Gastrocnemius medialis (tissue), 4 donors: ENCODE results near the gene RXFP2. TPM values are rescaled to one million over a fixed set of nuclear protein-coding genes. Genes with fewer than 3 reads are reported as not detected.
A peak's percentile ranks its signal among the peaks of the same experiment; 100 is the strongest.

Experiments
- ATAC-seq, 2 donors: fragments of 150-250 bp; one replicate each; pipeline ENCODE4 v1.9.1; 2016
- DNase-seq, 2 donors: peaks; one replicate each; pipeline ENCODE4 v3.0.0-alpha.2; 2019
- H3K27ac ChIP-seq, 4 donors: fragments of 200-600 bp; sonication (generic); 1 replicate in 1 of 4; 2 replicates in 3 of 4; pipeline ENCODE4 v1.5.1; 2016 to 2018; ENCODE audit warnings: mild to moderate bottlenecking in 2 of 4, moderate library complexity in 1 of 4
- H3K27me3 ChIP-seq, 3 donors: fragments of 200-600 bp; sonication (generic) in 2 of 3; 1 replicate in 1 of 3; 2 replicates in 2 of 3; pipeline versions ENCODE4 v1.5.1 to v1.6.0; 2016 to 2019; ENCODE audit warnings: mild to moderate bottlenecking in 1 of 3, moderate library complexity in 1 of 3
- H3K36me3 ChIP-seq, 2 donors: fragments of 200-600 bp; sonication (generic) in 1 of 2; one replicate each; pipeline ENCODE4 v1.5.1; 2017 to 2018
- H3K4me1 ChIP-seq, 2 donors: fragments of 200-600 bp; sonication (generic) in 1 of 2; one replicate each; pipeline ENCODE4 v1.5.1; 2016 to 2017; ENCODE audit warnings: mild to moderate bottlenecking in 2 of 2
- H3K4me3 ChIP-seq, 4 donors: fragments of 200-600 bp; sonication (generic) in 3 of 4; 1 replicate in 1 of 4; 2 replicates in 3 of 4; pipeline ENCODE4 v1.5.1; 2016 to 2019; ENCODE audit warnings: mild to moderate bottlenecking in 2 of 4
- H3K9me3 ChIP-seq, 3 donors: fragments of 200-600 bp; sonication (generic) in 2 of 3; 1 replicate in 1 of 3; 2 replicates in 2 of 3; pipeline ENCODE4 v1.5.1; 2016 to 2019
- POLR2A ChIP-seq, 2 donors: fragments of 450-650 bp; IDR thresholded peaks; one replicate each; pipeline ENCODE4 v1.6.1; 2017; ENCODE audit warnings: antibody characterized with exemption in 2 of 2, mild to moderate bottlenecking in 2 of 2, moderate library complexity in 2 of 2
- in situ Hi-C, 4 donors: fragments of 200-750 bp; cut with MboI; loops; one replicate each; pipeline versions ENCODE4 v1.15.0 to v1.8.0; 2017; ENCODE audit warnings: low sequenced_read_pairs in 4 of 4
- intact Hi-C: fragments of 100-400 bp; cut with DNase I; formaldehyde crosslinking; loops from one replicate; pipeline ENCODE4 v1.15.1; 2023; ENCODE audit warnings: low total_unique reads
- total RNA-seq, 4 donors: library from RNA; depleted of rRNA; stranded (reverse); fragments of >200 nt; gene quantifications; one replicate each; pipeline versions ENCODE4 v1.1.0 to v1.2.3, GENCODE V29; 2016
- TF ChIP-seq, protein P1 (sequence below), 5 experiments: fragments of 450-650 bp in 3 of 5; fragments of 200-600 bp in 2 of 5; sonication (generic) in 2 of 5; IDR thresholded peaks in 4 of 5; conservative IDR thresholded peaks in 1 of 5; 1 replicate in 4 of 5; 2 replicates in 1 of 5; pipeline ENCODE4 v1.5.1; 2016 to 2019; ENCODE audit warnings: antibody characterized with exemption in 5 of 5, mild to moderate bottlenecking in 3 of 5, moderate library complexity in 3 of 5

The RXFP2 gene
- total RNA-seq, 4 donors from 2014 or later: 0.27 to 0.42 TPM; not detected in 2

- TF ChIP-seq, protein P1, sequence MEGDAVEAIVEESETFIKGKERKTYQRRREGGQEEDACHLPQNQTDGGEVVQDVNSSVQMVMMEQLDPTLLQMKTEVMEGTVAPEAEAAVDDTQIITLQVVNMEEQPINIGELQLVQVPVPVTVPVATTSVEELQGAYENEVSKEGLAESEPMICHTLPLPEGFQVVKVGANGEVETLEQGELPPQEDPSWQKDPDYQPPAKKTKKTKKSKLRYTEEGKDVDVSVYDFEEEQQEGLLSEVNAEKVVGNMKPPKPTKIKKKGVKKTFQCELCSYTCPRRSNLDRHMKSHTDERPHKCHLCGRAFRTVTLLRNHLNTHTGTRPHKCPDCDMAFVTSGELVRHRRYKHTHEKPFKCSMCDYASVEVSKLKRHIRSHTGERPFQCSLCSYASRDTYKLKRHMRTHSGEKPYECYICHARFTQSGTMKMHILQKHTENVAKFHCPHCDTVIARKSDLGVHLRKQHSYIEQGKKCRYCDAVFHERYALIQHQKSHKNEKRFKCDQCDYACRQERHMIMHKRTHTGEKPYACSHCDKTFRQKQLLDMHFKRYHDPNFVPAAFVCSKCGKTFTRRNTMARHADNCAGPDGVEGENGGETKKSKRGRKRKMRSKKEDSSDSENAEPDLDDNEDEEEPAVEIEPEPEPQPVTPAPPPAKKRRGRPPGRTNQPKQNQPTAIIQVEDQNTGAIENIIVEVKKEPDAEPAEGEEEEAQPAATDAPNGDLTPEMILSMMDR (IDR thresholded peaks at IDR 0.05 in 4 of 5, conservative IDR thresholded peaks at IDR 0.05 in 1 of 5): no peak
- TF ChIP-seq POLR2A (IDR thresholded peaks at IDR 0.05): no peak
- ATAC-seq (no peak), DNase-seq (no peak)
- no peaks in the 10 kb centered on the region for H3K9me3 ChIP-seq
- no peak overlapping the region for H3K4me3 ChIP-seq
- intact Hi-C loops: no loop called here
- no peak overlapping the region for H3K27ac ChIP-seq
- H3K27me3 ChIP-seq: no peaks in the 10 kb centered on the region
- H3K4me1 ChIP-seq: peaks cover 11 to 13% of the 10 kb centered on the region in 2 donors
- no peaks in the 10 kb centered on the region for H3K36me3 ChIP-seq
- in situ Hi-C loops: no loop called here
These were observed 103.7 kb downstream of the RXFP2 start for GRCh38 chr13:31843044-31843443.

DNA sequence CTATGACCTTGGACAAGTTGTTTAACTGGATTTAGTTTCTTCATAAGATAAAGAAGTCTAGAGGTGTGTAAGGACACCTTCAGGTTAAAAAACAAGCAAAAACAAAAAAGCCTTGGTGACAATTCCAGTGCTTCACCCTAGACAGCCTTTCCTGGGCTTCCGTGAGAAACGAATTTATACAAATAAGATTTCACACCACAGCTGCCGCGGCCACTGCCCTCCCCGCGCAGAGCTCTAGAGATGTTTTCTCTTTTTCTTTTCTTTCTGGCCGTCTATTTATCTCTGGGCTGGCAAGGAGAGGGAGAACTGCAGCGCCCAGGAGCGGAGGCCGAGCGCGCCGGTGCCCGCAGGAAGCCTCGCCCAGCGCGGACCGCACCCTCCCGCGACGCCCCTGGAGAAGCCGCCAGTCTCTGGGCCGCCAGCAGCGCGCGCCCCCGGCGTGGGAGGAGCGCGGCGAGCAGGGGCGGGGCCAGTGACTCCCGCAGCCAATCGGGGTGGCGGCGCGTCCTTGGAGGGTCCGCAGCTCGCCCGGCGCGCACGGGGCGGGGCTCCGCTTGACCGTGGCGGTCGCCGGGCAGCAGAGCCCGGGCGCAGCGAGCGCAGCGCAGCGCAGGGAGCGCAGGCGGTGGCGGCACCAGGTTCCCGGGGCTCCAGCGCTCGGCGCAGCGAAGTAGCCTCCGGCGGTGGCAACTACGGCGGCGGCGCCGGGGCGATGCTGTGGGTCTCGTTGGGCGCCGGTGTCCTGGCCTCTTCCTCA is 107.0 kb downstream of the RXFP2 start:
- H3K36me3 ChIP-seq: no peaks in the 10 kb centered on the region
- DNase-seq (peak; percentile 76 to 79), ATAC-seq (peak; percentile 95 to 96)
- in situ Hi-C loops: no loop called here
- peaks cover 11 to 15% of the 10 kb centered on the region in 2 donors for H3K4me1 ChIP-seq
- peak overlapping the region; percentile 70 to 79 (median 77) for H3K27ac ChIP-seq
- H3K9me3 ChIP-seq: no peaks in the 10 kb centered on the region
- H3K27me3 ChIP-seq: no peaks in the 10 kb centered on the region
- peak overlapping the region; percentile 65 to 88 (median 74) for H3K4me3 ChIP-seq
- intact Hi-C loops: no loop called here
- TF ChIP-seq POLR2A (IDR thresholded peaks at IDR 0.05): peak; percentile 40 to 64
- TF ChIP-seq, protein P1 (IDR thresholded peaks at IDR 0.05 in 4 of 5, conservative IDR thresholded peaks at IDR 0.05 in 1 of 5): no peak

DNA sequence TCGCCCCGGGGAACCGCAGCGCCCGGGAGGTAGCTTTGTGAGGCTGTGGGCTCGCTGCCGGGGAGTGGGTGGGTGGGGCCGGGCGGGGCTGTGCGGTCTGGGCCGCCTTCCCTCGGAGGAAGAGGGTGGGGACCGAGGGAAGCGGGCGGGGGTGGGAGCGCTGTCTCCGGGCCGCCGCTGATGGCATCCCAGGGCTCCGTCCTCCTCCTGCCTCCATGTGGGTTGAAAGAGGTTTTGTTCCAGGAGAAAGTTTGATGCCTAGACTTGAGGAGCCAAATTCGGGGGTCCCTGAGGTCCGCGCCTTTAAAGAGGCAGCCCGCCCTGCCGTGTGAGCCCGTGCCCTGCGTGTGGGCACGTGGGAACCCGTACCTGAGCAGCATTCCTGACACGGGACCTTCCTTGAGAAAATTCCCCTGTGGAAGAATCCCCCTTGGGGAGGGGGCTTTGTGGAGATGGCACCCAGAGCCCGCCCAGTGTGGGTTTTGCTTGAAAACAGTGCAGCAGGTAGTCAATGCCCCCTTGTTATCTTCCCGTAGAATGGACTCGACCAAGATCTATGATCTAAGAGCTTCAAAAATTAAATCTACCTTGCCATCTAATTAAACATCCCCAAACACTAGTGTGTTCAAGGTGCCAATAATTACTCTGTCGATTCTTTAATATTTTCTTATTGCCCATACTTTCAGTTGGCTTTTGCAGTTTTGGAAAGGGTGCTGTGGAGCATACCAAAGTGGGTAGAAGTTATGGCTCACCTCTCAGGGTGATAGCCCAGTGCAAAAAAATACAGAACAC is 107.8 kb downstream of the RXFP2 start:
- Histone ChIP-seq H3K36me3 (no peaks in the 10 kb centered on the region), H3K4me3 (peak overlapping the region; percentile 65 to 88 (median 74)), H3K27ac (peak overlapping the region; percentile 70 to 79 (median 77)), H3K4me1 (peaks cover 11 to 15% of the 10 kb centered on the region in 2 donors), H3K9me3 (no peaks in the 10 kb centered on the region), H3K27me3 (no peaks in the 10 kb centered on the region)
- DNase-seq (no peak), ATAC-seq (peak; percentile 48 to 51)
- intact Hi-C loops (no loop called here), in situ Hi-C loops (no loop called here)
- no peak for TF ChIP-seq POLR2A (IDR thresholded peaks at IDR 0.05)
- TF ChIP-seq, protein P1 (IDR thresholded peaks at IDR 0.05 in 4 of 5, conservative IDR thresholded peaks at IDR 0.05 in 1 of 5): no peak

GRCh38 chr13:31848621-31849020 is 109.3 kb downstream of the RXFP2 start:
- no peak for TF ChIP-seq POLR2A (IDR thresholded peaks at IDR 0.05)
- TF ChIP-seq, protein P1 (IDR thresholded peaks at IDR 0.05 in 4 of 5, conservative IDR thresholded peaks at IDR 0.05 in 1 of 5): no peak
- DNase-seq: no peak
- no peak for ATAC-seq
- no peaks in the 10 kb centered on the region for H3K36me3 ChIP-seq
- H3K27me3 ChIP-seq: no peaks in the 10 kb centered on the region
- no peak overlapping the region for H3K4me3 ChIP-seq
- in situ Hi-C loops (no loop called here), intact Hi-C loops (no loop called here)
- H3K9me3 ChIP-seq: no peaks in the 10 kb centered on the region
- peaks cover 11 to 15% of the 10 kb centered on the region in 2 donors for H3K4me1 ChIP-seq
- H3K27ac ChIP-seq: no peak overlapping the region
